ENCODE data around the gene POC1A. TPM values are rescaled to one million over a fixed set of nuclear protein-coding genes. Genes with fewer than 3 reads are reported as not detected.

Gene POC1A
- total and polyA plus RNA-seq, 9 of the 15 experiments (the other 6 are each of a cell fraction or from before 2014, with no cell fraction given): 7.2 to 17.5 (median 12.1) TPM

- TF ChIP-seq CCNT2 (IDR thresholded peaks at IDR 0.05; ENCODE audit: borderline replicate concordance, extremely low read depth, insufficient read length, low read depth, low read length) (peak; percentile 32), MTF1 (CRISPR knock-in tag; IDR thresholded peaks at IDR 0.05; ENCODE audit: borderline replicate concordance) (no peak), ETV6 (IDR thresholded peaks at IDR 0.05; ENCODE audit: borderline replicate concordance in 1 of 2, low read depth in 2 of 2, low read length in 1 of 2) (no peak), ETV6 (CRISPR knock-in tag; IDR thresholded peaks at IDR 0.05; ENCODE audit: borderline replicate concordance) (no peak), POLR3G (IDR thresholded peaks at IDR 0.05; ENCODE audit: extremely low read depth, insufficient read length, insufficient replicate concordance) (no peak), SNIP1 (IDR thresholded peaks at IDR 0.05; ENCODE audit: low read depth) (no peak), ARID1B (IDR thresholded peaks at IDR 0.05) (no peak), ZBTB11 (CRISPR knock-in tag; IDR thresholded peaks at IDR 0.05) (no peak), ZNF764 (CRISPR knock-in tag; IDR thresholded peaks at IDR 0.05; ENCODE audit: low read depth) (no peak), XRCC3 (IDR thresholded peaks at IDR 0.05) (no peak), ZBTB2 (IDR thresholded peaks at IDR 0.05) (no peak), ESRRA (IDR thresholded peaks at IDR 0.05; ENCODE audit: borderline replicate concordance, low read depth) (no peak; the same call in 1 of the 2 replicates), MEF2D (tag; conservative IDR thresholded peaks at IDR 0.05; ENCODE audit: low read depth) (no peak), HSF4 (CRISPR knock-in tag; IDR thresholded peaks at IDR 0.05; ENCODE audit: borderline replicate concordance) (no peak), MTA2 (IDR thresholded peaks at IDR 0.05; ENCODE audit: low read depth) (no peak), ATF1 (CRISPR knock-in tag; IDR thresholded peaks at IDR 0.05) (no peak), ATF1 (tag; IDR thresholded peaks at IDR 0.05) (peak; percentile 66), ZNF121 (CRISPR knock-in tag; conservative IDR thresholded peaks at IDR 0.05) (no peak), EZH2 (IDR thresholded peaks at IDR 0.05; ENCODE audit: borderline replicate concordance, low read depth, low read length) (no peak)
- TF ChIP-seq, protein P1, sequence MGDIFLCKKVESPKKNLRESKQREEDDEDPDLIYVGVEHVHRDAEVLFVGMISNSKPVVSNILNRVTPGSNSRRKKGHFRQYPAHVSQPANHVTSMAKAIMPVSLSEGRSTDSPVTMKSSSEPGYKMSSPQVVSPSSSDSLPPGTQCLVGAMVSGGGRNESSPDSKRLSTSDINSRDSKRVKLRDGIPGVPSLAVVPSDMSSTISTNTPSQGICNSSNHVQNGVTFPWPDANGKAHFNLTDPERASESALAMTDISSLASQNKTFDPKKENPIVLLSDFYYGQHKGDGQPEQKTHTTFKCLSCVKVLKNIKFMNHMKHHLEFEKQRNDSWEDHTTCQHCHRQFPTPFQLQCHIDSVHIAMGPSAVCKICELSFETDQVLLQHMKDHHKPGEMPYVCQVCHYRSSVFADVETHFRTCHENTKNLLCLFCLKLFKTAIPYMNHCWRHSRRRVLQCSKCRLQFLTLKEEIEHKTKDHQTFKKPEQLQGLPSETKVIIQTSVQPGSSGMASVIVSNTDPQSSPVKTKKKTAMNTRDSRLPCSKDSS (IDR thresholded peaks at IDR 0.05; ENCODE audit: low read depth, partially characterized antibody): no peak
- TF ChIP-seq, protein P2, sequence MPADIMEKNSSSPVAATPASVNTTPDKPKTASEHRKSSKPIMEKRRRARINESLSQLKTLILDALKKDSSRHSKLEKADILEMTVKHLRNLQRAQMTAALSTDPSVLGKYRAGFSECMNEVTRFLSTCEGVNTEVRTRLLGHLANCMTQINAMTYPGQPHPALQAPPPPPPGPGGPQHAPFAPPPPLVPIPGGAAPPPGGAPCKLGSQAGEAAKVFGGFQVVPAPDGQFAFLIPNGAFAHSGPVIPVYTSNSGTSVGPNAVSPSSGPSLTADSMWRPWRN (IDR thresholded peaks at IDR 0.05; ENCODE audit: low read depth): no peak
Measured at GRCh38 chr3:52056968-52057811, 97.0 kb downstream of the POC1A start (continued).

All from K562 (cell line).